ENCODE measurements around the gene HOXA13. TPM values are rescaled to one million over a fixed set of nuclear protein-coding genes. Genes with fewer than 3 reads are reported as not detected.

HOXA13 gene
- total RNA-seq, 3 donors from 2014 or later (not counting 1 experiment from before 2014, with no cell fraction given): not detected

- H3K27ac Mint-ChIP-seq: peak overlapping the region in 1 of 2 donors; percentile 65
- H3K9me3 ChIP-seq (ENCODE audit: control insufficient read depth, insufficient read depth, low read length): no peaks in the 10 kb centered on the region
Observed at GRCh38 chr7:27161214-27161720, 38.6 kb downstream of the HOXA13 start.

GRCh38 chr7:27160546-27161213 is 39.2 kb downstream of the HOXA13 start:
- TF ChIP-seq CTCF (IDR thresholded peaks at IDR 0.05): peak; percentile 100
- no peaks in the 10 kb centered on the region for H3K36me3 ChIP-seq (ENCODE audit: control insufficient read depth, insufficient read depth, low read length)
- H3K27me3 ChIP-seq (ENCODE audit: control insufficient read depth, insufficient read depth, low read length): peaks cover 66% of the 10 kb centered on the region
- WGBS (ENCODE audit: insufficient coverage): under 1% methylated on average over 54 of the region's 54 CpGs
- Mint-ChIP-seq H3K27ac (peak overlapping the region in 1 of 2 donors; percentile 65), H3K36me3 (no peaks in the 10 kb centered on the region), H3K4me3 (peak overlapping the region; percentile 80), H3K9me3 (no peaks in the 10 kb centered on the region), H3K4me1 (peaks cover 20 to 54% of the 10 kb centered on the region in 2 donors), H3K27me3 (ENCODE audit: low read depth in 2 of 2) (peaks cover 66 to 74% of the 10 kb centered on the region in 2 donors)
- intact Hi-C loops (cut with micrococcal nuclease): loop anchor here (1.0 to 10.0 kb wide), 7 partner anchors 9 to 963 kb away; partner anchors contain the start of gene EVX1
- peaks cover 64% of the 10 kb centered on the region for H3K4me1 ChIP-seq (ENCODE audit: control insufficient read depth, insufficient read depth, low read length)
- H3K9me3 ChIP-seq (ENCODE audit: control insufficient read depth, insufficient read depth, low read length): no peaks in the 10 kb centered on the region
- H3K4me3 ChIP-seq (ENCODE audit: low read length): peak overlapping the region; percentile 67
- no peak overlapping the region for H3K27ac ChIP-seq (ENCODE audit: low read length)
- ATAC-seq (peak; percentile 79 to 89 (median 81)), DNase-seq (peak; percentile 87 to 93)

More at GRCh38 chr7:27161214-27161720, 38.6 kb downstream of the HOXA13 start:
- peaks cover 68% of the 10 kb centered on the region for H3K27me3 ChIP-seq (ENCODE audit: control insufficient read depth, insufficient read depth, low read length)
- Mint-ChIP-seq H3K36me3 (no peaks in the 10 kb centered on the region), H3K4me1 (peaks cover 23 to 55% of the 10 kb centered on the region in 2 donors), H3K9me3 (no peaks in the 10 kb centered on the region), H3K4me3 (peak overlapping the region; percentile 80), H3K27me3 (ENCODE audit: low read depth in 2 of 2) (peaks cover 66 to 73% of the 10 kb centered on the region in 2 donors)
- intact Hi-C loops (cut with micrococcal nuclease): loop anchor here (1.0 to 10.0 kb wide), 7 partner anchors 10 to 964 kb away; partner anchors contain the start of gene EVX1
- no peaks in the 10 kb centered on the region for H3K36me3 ChIP-seq (ENCODE audit: control insufficient read depth, insufficient read depth, low read length)
- H3K4me1 ChIP-seq (ENCODE audit: control insufficient read depth, insufficient read depth, low read length): peaks cover 64% of the 10 kb centered on the region
- 4% methylated on average over 25 of the region's 27 CpGs for WGBS (ENCODE audit: insufficient coverage)
- peak in 2 of 3 donors; percentile 1 to 33 for ATAC-seq
- peak overlapping the region; percentile 67 for H3K4me3 ChIP-seq (ENCODE audit: low read length)
- TF ChIP-seq CTCF (IDR thresholded peaks at IDR 0.05): peak; percentile 50
- no peak for DNase-seq
- no peak overlapping the region for H3K27ac ChIP-seq (ENCODE audit: low read length)

GRCh38 chr7:27160145-27160545 is 39.7 kb downstream of the HOXA13 start:
- Histone ChIP-seq H3K27me3 (ENCODE audit: control insufficient read depth, insufficient read depth, low read length) (peaks cover 66% of the 10 kb centered on the region), H3K9me3 (ENCODE audit: control insufficient read depth, insufficient read depth, low read length) (no peaks in the 10 kb centered on the region), H3K27ac (ENCODE audit: low read length) (no peak overlapping the region), H3K36me3 (ENCODE audit: control insufficient read depth, insufficient read depth, low read length) (no peaks in the 10 kb centered on the region), H3K4me1 (ENCODE audit: control insufficient read depth, insufficient read depth, low read length) (peaks cover 64% of the 10 kb centered on the region), H3K4me3 (ENCODE audit: low read length) (peak overlapping the region; percentile 67)
- WGBS (ENCODE audit: insufficient coverage): 15% methylated on average over 21 of the region's 23 CpGs
- Mint-ChIP-seq H3K36me3 (no peaks in the 10 kb centered on the region), H3K4me3 (peak overlapping the region; percentile 76), H3K4me1 (peaks cover 17 to 54% of the 10 kb centered on the region in 2 donors), H3K9me3 (no peaks in the 10 kb centered on the region), H3K27ac (peak overlapping the region in 1 of 2 donors; percentile 42), H3K27me3 (ENCODE audit: low read depth in 2 of 2) (peaks cover 66 to 76% of the 10 kb centered on the region in 2 donors)
- DNase-seq (peak; percentile 28 to 53), ATAC-seq (peak in 2 of 3 donors; percentile 24 to 27)
- TF ChIP-seq CTCF (IDR thresholded peaks at IDR 0.05): no peak
- intact Hi-C loops (cut with micrococcal nuclease): loop anchor here (2.0 to 10.0 kb wide), 3 partner anchors 85 to 963 kb away; partner anchors contain the start of gene EVX1

Measured in natural killer cell (primary cell).